Anterior cingulate cortex (tissue), 58 donors: ENCODE data around the gene CHODL.

Source experiments
- DNase-seq, 58 donors: peaks; one replicate each; lab custom pipeline; 2025; lab: John Stamatoyannopoulos, UW

The CHODL gene, protein sequence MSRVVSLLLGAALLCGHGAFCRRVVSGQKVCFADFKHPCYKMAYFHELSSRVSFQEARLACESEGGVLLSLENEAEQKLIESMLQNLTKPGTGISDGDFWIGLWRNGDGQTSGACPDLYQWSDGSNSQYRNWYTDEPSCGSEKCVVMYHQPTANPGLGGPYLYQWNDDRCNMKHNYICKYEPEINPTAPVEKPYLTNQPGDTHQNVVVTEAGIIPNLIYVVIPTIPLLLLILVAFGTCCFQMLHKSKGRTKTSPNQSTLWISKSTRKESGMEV

DNA sequence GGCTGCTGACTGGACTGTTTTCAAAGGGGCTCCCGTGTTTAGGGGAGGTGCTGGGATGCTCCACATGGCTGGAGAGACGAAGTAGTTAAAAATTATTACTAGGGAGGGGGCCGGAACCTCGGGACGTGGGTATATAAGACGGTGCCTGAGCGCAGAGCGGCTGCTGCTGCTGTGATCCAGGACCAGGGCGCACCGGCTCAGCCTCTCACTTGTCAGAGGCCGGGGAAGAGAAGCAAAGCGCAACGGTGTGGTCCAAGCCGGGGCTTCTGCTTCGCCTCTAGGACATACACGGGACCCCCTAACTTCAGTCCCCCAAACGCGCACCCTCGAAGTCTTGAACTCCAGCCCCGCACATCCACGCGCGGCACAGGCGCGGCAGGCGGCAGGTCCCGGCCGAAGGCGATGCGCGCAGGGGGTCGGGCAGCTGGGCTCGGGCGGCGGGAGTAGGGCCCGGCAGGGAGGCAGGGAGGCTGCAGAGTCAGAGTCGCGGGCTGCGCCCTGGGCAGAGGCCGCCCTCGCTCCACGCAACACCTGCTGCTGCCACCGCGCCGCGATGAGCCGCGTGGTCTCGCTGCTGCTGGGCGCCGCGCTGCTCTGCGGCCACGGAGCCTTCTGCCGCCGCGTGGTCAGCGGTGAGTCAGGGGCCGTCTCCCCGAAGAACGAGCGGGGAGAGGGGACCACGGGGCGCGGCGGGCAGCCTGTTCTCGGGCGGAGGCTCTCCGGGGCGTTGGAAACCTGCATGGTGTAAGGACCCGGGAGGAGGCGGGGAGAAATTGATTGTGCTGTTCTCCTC lies at the start of gene CHODL:
Gene CHODL (plus strand): TSS at position 163 of the 793 bp plus-strand sequence. CDS start 391 bp downstream, at position 554.
- DNase-seq, result no peak

DNA sequence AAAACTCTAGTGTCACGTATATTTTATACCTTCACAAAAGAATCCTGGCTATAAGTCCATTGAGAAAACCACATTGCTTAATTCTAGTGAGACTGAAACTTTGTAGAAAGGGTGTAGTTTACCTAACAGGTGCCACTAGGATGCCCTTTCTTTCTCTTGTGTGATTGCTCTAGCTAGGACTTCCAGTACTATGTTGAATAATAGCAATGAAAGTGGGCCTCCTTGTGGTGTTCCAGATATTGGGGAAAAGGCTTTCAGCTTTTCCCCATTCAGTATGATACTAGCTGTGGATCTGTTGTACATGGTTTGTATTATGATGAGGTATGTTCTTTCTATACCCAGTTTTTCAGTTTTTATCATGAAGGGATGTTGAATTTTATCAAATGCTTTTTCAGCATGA lies 39.7 kb upstream of the CHODL start:
- no peak for DNase-seq

DNA sequence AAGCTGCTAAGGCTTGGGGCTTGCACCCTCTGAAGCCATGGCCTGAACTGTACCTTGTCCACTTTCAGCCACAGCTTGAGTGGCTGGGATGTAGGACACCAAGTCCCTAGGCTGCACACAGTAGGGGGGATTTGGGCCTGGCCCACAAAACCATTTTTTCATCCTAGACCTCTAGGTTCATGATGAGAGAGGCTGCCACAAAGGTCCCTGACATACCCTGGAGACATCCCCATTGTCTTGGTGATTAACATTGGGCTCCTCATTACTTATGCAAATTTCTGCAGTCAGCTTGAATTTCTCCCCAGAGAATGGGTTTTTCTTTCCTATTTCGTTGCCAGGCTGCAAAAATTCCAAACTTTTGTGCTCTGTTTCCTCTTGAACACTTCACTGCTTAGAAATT lies 26.3 kb upstream of the CHODL start:
- DNase-seq, result no peak

DNA sequence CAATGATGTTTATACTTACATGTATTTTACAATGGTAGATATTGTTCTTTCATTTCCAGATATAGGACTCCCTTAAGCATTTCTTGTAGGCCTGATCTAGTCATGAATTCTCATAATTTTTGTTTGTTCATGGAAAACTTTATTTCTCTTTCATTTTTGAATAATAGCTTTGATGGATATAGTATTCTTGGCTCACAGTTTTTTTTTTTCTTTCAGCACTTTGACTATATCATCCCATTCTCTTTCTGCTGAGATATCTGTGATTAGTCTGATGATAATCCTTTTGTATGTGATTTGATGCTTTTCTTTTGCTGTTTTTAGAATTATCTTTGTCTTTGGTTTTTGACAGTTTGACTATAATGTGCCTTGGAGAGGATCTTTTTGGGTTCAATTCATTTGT lies 24.1 kb upstream of the CHODL start:
- no peak for DNase-seq

DNA sequence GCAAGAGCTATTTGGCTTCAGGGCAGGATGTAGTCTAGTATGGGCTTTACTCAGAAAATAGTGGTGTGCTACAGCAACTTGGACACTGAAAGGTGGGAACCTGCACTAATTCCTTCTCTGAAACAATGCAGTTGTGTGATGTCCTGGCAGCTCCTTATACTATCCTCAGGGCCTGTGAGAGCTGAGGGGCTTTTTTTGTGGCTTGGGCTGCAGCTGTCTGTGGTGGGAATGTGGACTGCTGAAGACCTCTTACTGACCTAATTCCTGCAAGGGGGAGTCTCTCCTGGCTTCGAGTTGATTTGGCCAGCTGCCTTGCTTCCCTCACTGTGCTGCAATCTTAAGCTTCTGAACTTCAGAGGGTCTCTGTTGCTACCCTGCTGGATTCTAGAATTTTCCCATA lies 22.3 kb upstream of the CHODL start:
- no peak for DNase-seq

DNA sequence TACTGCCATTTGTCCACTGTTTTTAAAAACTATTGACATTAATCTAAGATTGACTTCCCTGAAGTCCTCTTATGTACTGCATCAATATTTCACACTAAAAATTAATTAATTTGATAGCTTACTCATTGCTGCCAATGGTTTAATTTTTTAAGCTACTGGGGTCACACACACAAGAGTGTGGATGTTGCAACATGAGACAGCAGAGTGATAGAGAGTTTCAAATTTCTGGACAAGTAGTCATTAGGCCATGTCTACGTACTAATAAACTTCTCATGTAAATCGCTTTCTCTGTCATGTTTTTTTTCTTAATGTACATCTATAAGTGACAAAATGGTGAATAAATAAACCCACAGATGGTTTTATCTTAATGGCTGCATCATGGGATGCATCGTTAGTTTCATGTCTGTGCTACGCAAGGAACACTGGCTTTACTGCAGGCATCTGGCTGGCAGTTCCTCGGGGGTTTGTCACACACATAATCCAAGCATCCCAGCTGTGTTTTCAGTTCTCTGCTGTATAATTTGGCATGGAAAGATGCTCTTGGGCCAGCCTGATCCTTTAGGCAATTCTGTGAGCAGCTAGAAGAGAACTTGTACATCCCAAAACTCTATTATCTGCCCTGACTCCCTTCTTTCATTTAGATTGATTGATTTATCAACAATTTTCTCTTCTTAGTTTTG lies 16.4 kb upstream of the CHODL start:
- no peak for DNase-seq

DNA sequence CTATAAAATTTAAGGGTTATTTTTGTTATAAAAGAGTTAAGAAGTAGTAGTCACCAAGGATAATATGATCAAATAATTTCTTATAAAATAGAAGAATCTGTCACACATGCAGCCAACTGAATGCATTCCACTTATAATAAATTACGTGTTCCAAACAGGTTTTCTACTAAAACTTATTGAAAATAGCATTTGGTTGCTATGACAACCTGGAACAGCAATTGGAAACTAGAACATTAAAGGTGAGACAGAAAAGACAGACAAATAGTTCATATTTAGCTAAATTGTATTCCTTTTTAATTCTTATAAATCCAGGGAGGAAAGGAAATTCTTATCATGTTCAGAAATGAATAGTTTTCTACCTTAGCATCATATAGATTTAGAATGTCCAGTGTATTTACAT lies 9.1 kb upstream of the CHODL start:
- DNase-seq, result no peak

DNA sequence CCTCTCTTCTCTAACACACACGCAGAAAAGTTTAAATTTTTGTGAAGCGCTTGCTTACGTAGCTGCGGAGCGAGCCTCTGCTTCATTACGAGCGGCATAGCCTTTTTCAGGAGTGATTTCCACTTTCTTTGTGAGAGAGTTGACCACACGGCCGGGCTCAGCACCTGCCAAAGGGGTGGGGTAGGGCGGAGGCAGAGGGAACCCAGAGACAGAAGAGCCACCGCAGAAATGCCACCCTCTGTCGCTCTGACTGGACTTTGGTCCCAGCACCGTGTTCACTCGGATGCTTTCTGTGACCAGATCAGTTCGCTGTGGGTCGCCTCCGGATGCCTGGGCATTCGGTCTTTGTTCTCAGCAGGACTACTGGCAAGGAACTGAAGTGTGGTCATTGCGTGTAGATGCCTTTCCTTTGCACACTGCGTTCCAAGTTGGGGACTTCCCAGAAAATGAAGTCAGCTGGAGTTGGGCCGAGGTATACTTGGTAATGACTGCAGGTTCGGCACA lies 883 bp downstream of the CHODL start:
- no peak for DNase-seq

DNA sequence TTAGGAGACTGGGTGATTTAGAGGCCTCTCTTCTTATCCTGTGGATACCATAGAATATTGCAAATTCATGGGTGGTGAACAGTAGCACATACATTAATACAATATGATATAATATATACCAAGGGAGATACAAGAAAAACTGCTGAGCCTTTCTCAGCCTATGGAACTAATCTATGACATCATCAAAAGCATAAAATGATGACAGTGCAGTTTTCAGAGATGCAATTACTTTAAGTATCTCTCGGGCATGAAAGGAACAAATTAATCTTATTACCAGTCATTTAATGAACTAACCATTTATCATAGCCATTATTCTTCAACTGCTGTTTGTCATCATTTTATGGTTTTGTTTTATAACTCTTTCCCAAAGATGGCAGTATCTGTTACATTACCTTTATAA lies 3.5 kb downstream of the CHODL start:
- DNase-seq, result no peak

DNA sequence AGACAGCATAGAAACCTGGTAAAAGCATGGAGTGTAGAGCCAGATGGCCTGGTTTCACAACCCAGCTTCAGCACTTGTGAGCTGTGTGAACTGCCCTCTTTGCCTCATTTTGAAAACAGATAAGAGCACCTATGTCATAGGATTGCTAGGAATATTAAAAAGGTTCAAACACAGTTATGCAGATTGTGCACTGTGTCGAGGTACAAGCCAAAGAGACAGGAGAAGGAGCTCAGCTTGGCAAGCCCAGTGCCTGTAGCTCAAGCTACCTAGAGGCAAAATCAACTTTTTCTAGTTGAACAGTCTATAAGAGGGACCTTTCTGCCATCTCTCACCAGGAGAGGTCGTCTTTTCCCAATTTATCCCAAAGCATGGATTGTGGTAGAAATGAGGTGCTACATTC lies 5.0 kb downstream of the CHODL start:
- no peak for DNase-seq

DNA sequence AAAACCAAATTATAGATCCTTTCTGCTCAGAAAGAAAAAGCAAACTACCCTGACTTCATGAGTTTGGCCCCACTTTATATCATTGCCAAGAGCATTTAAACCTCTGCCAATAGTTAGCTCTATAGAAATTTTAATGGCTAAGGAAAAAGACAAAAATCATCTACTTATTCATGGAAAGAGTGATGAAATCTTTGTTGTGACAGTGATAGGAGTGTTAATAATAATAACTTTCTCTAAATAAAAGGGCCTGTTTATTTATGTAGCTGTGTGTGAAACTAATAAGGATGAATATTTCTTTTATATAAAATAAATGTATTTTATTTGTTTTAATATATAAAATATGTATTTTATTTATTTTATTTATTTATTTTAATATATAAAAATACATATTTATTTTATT lies 6.4 kb downstream of the CHODL start:
- no peak for DNase-seq

DNA sequence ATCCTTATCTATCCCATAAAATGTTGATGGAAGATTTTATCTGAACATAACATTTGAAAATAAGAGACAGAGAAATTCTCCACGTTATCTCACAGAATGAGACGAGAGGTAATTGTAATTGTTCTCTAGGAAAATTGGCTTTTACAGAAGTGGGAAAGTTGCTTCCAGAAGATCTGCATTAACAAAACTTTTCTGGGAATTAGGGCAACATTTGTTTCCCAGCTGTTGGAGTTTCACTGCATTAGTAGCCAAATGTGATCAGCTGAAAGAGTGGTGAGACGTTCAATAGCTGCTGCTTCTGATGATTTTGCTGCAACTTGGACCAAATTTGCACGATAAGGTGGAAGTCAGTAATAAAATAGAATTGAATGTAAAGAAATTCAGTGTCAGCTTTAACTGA lies 7.6 kb downstream of the CHODL start:
- no peak for DNase-seq

DNA sequence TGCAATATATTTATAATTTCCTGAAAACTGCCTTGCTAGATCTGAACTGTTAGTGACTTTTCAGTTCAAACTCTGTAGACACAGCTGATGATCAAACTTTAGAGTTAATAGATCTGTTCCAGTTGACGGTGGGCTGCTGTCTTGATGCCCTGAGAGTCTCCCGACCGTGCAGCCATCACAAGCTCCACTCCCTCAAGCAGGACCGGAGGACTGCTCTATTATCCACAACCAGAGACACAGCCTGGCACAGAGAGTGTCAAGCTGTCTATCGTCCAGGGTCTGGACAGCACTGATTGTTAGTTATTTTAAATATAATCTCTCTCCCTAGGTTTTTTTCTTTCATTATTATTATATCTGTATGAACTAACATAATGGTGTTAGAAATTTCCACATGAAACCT lies 8.0 kb downstream of the CHODL start:
- DNase-seq, result no peak

DNA sequence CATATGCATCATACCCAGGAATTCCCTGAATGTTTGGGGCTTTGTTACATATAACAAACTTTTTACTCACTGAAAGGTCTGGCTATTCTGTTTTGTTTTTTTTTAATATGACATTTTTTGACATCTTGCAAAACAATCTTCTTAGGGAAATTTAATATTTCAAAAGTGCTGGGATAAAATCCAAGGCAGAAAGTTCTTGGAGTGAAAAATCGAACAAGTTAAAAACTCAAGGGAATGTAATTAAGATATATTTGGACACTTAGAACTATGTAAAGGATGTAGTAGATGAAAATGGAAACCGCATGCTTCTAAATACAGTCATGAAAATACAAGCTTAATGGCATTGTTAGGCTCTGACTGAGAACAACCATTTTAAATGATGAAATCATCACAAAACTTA lies 8.6 kb downstream of the CHODL start:
- DNase-seq, result no peak

DNA sequence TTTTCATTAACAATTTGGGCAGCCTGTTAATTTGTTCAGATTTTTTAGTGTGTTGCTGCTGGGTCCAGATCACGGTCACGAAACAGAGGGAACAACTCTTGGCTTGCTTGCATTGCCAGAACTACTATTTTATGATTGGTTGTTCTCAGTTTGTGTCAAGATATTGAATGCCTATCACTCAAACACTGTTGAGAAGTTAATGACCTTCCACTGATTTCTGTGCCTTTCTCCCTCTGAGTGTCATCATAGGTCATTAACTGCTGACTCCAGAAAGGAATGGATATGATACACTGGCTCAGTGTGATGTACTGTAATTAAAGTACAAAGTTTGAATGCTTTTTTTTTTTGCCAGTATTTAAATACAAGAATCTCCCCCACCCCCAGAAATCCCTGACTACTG lies 9.2 kb downstream of the CHODL start:
- DNase-seq, result no peak

DNA sequence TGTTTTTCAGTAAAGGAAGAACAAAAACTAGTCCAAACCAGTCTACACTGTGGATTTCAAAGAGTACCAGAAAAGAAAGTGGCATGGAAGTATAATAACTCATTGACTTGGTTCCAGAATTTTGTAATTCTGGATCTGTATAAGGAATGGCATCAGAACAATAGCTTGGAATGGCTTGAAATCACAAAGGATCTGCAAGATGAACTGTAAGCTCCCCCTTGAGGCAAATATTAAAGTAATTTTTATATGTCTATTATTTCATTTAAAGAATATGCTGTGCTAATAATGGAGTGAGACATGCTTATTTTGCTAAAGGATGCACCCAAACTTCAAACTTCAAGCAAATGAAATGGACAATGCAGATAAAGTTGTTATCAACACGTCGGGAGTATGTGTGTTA lies 21.3 kb downstream of the CHODL start:
- no peak for DNase-seq

DNA sequence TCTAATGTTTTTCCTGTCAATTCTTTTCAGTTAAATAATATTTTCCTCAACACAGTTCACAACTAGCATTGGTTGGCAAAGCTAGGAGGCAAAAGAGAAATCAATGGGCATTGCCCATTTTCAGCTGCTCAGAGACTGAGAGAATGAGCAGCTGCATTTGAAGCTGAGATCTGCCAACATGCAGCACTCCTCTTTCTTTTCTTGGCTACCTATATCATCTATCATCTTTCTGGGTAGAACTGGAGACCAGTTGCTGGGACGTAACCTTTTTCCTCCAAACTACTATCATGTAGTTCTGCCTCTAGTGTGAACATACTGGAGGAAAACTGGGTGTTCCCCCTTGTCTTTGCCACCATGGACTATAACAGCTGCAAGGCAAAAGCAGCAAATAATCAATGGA lies 22.9 kb downstream of the CHODL start:
- DNase-seq, result no peak

DNA sequence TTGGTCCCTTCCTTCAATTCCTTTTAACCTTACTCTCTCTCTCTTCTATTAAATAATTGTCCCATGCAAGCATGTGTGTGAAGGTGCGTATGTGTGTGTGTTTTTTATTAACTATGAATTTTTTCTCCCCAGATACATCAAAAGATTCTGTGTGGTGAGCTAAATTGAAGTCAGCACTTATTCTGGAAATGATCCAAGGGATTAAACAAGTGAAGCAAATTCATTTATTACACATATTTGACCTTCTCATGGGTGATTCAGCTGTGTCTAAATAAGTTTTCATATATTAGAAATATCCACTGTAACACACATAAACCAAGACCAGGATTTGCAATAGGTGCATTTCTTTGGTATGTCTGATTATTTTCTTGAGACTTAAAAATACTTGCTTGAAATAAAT lies 24.3 kb downstream of the CHODL start:
- no peak for DNase-seq

DNA sequence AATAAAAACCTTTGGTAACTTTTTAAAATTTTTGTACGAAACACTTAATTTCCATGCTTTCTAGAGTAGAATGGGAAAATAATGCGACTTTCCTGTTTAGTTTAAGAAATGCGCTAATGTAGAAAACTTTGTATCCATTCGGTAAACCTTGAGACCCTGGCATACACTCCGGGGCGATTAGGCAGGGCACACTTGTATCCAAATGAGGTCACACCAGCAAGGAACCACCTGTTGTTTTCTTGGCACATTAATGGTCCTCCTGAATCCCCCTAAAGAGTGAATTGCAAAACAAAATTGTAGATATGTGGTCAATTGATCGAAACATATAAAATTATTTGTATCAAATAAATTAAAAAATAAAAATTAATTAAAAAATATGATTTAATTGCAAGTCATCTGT lies 25.2 kb downstream of the CHODL start:
- DNase-seq, result no peak

DNA sequence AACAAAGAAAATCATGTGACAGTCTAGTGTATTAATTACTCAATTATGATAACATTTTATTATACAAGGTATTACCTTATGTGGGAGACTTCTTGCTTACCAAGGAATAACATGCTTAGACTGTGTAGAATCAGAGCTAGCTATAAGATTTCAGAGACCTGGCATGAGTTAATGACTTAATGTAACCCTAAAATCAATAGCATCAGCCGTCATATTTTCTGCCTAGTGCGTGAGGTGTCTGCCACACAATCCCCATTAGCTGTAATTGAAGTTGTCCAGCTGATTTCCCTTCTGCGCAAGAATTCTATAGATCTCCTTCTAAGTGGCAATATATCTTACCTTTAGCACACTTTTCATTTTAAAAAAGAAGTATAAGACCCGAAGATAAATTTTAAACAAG lies 28.8 kb downstream of the CHODL start:
- DNase-seq, result no peak

DNA sequence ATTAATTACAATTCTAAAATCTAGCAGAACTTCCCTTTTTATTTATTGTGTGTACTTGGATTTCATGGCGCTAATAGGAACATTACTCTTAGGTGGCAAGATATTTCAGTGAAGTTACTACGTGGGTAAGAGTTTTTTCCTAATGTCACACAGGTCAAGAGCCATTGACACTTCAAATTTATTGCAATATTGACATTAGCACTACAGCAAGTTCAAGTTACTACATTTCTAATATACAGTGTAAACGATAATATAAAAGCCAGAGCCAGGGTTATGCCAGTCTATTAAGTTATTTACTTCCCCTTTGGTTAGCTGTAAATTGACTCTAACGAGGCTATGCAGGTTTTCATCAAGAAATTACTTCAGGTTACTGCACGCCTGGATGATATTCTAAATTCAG lies 29.7 kb downstream of the CHODL start:
- DNase-seq, result no peak

DNA sequence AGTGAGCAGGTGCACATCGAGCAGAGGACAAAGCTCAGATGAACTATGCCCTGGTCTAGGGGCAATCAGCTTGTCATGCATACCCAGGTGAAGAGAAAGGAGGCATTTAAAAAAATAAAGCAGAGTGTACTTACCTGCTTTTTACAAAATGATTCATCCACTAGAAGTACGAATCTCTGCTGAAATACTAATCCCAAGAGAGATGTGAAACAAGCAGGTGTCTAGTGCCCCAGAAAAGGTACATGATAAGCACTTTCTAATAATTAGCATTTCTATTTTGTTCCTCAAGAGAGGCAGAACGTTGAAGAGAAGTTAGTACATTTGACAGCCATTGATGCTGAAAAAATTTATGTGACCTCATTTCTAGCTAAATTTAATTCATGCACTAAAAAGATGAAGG lies 31.1 kb downstream of the CHODL start:
- DNase-seq, result no peak
